Common myeloid progenitor, CD34-positive (primary cell): ENCODE results near the gene FAM199X.

ENCODE experiments used
- CTCF ChIA-PET: fragments of 350-600 bp; sonication (Branson Sonifier 250); formaldehyde crosslinking; loops from one replicate; lab custom pipeline; 2021; ENCODE audit warnings: antibody characterized with exemption; lab: Charles Lee
- POLR2A ChIA-PET: fragments of 350-600 bp; sonication (Branson Sonifier 250); formaldehyde crosslinking; loops from one replicate; lab custom pipeline; 2021; ENCODE audit warnings: antibody characterized with exemption; lab: Charles Lee
- DNase-seq, 3 donors: peaks; one replicate each; pipeline versions ENCODE4 v3.0.0 to v3.0.0-alpha.2; 2013
- H3K27ac ChIP-seq, 2 experiments: 1 replicate in 1 of 2; 2 replicates in 1 of 2; pipeline ENCODE4 v1.7.0; 2013; ENCODE audit warnings: inconsistent platforms in 2 of 2, low read length in 2 of 2, mild to moderate bottlenecking in 2 of 2, low read depth in 1 of 2, moderate library complexity in 1 of 2; ENCODE audit not compliant: severe bottlenecking in 2 of 2, insufficient read depth in 1 of 2, poor library complexity in 1 of 2
- H3K27me3 ChIP-seq, 5 experiments: replicated peaks in 2 of 5; 1 replicate in 3 of 5; 2 replicates in 2 of 5; pipeline versions ENCODE4 v1.6.1 to v1.7.0; 2013; ENCODE audit warnings: low read length in 4 of 5, mild to moderate bottlenecking in 2 of 5, moderate library complexity in 2 of 5, inconsistent platforms in 1 of 5; ENCODE audit not compliant: insufficient read depth in 5 of 5, control insufficient read depth in 4 of 5
- H3K36me3 ChIP-seq, 4 experiments: 1 replicate in 2 of 4; 2 replicates in 2 of 4; pipeline versions ENCODE4 v1.6.1 to v1.7.0; 2013; ENCODE audit warnings: low read length in 3 of 4, control low read depth in 1 of 4, mild to moderate bottlenecking in 1 of 4; ENCODE audit not compliant: control insufficient read depth in 4 of 4, insufficient read depth in 4 of 4
- H3K4me1 ChIP-seq, 4 experiments: 1 replicate in 3 of 4; 2 replicates in 1 of 4; pipeline versions ENCODE4 v1.6.1 to v1.7.1; 2013; ENCODE audit warnings: low read length in 3 of 4, mild to moderate bottlenecking in 3 of 4, control low read depth in 1 of 4, inconsistent platforms in 1 of 4, moderate library complexity in 1 of 4; ENCODE audit not compliant: control insufficient read depth in 4 of 4, insufficient read depth in 4 of 4; ENCODE audit errors: control extremely low read depth in 1 of 4
- H3K4me3 ChIP-seq, 7 experiments: 1 replicate in 4 of 7; 2 replicates in 3 of 7; pipeline versions ENCODE4 v1.5.1 to v1.7.0; 2013; ENCODE audit warnings: mild to moderate bottlenecking in 7 of 7, low read length in 6 of 7, moderate library complexity in 6 of 7, inconsistent platforms in 2 of 7, low read depth in 2 of 7, control low read depth in 1 of 7; ENCODE audit not compliant: insufficient read depth in 4 of 7, control insufficient read depth in 1 of 7; ENCODE audit errors: extremely low read depth in 1 of 7
- H3K9me3 ChIP-seq, 5 experiments: 1 replicate in 4 of 5; 2 replicates in 1 of 5; pipeline versions ENCODE4 v1.6.1 to v1.7.1; 2013; ENCODE audit warnings: low read length in 4 of 5, mild to moderate bottlenecking in 2 of 5, inconsistent platforms in 1 of 5, low read depth in 1 of 5, moderate library complexity in 1 of 5; ENCODE audit not compliant: control insufficient read depth in 4 of 5, insufficient read depth in 2 of 5; ENCODE audit errors: control extremely low read depth in 1 of 5
- whole genome bisulfite sequencing: methylation state at CpG from one replicate; pipeline ENCODE4 v1.1.5; 2013; ENCODE audit not compliant: insufficient coverage; 5-methylcytosine and 5-hydroxymethylcytosine counted together

The FAM199X gene

DNA sequence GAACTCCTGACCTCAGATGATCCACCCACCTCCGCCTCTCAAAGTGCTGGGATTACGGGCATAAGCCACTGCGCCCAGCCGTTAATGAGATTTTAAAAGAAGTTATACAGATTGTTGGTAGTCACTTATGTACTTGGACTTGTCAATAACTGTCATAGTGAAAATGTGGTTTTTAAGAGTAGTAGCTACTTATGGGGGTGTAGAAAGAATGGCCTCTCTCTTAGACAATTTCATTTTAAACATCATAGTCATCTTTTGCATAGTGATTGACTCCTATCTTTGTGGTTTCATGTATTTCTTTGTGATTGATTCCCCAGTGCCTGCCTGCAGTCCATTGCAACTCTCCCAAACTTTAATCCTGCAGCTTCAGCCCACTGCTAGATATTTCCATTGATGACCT is 17.4 kb downstream of the FAM199X start:
- WGBS = 100% methylated on average over 1 of the region's 4 CpGs
- POLR2A ChIA-PET = no interaction called here

DNA sequence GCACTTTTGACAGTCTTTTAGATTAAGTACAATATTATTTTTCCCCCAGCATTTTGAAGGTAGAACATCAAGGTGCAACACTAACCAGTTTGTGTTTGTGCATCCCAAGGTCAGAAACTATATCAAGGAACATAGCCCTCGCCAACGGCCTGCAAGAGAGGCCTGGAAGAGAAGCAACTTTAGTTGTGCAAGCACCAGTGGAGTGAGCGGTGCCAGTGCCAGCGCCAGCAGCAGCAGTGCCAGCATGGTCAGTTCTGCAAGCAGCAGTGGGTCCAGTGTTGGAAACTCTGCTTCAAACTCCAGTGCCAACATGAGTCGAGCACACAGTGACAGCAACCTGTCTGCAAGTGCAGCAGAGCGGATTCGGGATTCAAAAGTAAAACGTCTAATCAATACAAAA is 21.7 kb downstream of the FAM199X start:
- peaks cover 2 to 28% (median 15%) of the 10 kb centered on the region in 4 experiments for H3K36me3 ChIP-seq
- no peaks in the 10 kb centered on the region for H3K4me1 ChIP-seq
- no peaks in the 10 kb centered on the region for H3K9me3 ChIP-seq
- ChIA-PET POLR2A (no interaction called here), CTCF (no interaction called here)
- H3K27me3 ChIP-seq = no peaks in the 10 kb centered on the region
- WGBS = 84% methylated on average over 5 of the region's 8 CpGs
- H3K4me3 ChIP-seq = no peak overlapping the region
- DNase-seq = no peak
- no peak overlapping the region for H3K27ac ChIP-seq

More for the DNA sequence above, 17.4 kb downstream of the FAM199X start:
- Histone ChIP-seq H3K4me1 (no peaks in the 10 kb centered on the region), H3K9me3 (no peaks in the 10 kb centered on the region), H3K36me3 (peaks cover 0 to 12% (median 5%) of the 10 kb centered on the region in 4 experiments), H3K27ac (no peak overlapping the region), H3K4me3 (no peak overlapping the region), H3K27me3 (no peaks in the 10 kb centered on the region)
- CTCF ChIA-PET = no interaction called here
- no peak for DNase-seq

DNA sequence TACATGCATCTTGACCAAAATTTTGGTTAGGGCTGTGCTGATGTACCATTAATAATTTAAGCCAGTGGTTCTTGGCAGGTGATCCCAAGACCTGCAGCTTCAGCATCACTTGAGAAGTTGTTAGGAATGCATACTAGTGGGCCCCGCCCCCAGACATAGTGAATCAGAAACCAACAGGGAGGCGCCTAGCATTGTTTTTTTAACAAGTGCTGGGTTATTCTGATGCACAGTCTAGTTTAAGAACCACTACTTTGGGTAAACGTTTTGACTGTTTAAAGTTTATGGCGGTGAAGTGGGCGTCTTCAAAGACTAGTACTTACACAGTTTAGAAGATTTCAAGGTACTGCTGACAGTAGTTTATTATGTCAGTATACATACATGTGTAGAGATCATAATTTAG is 23.6 kb downstream of the FAM199X start:
- CTCF ChIA-PET = no interaction called here
- no peak overlapping the region for H3K4me3 ChIP-seq
- 89% methylated on average over 1 of the region's 5 CpGs for WGBS

DNA sequence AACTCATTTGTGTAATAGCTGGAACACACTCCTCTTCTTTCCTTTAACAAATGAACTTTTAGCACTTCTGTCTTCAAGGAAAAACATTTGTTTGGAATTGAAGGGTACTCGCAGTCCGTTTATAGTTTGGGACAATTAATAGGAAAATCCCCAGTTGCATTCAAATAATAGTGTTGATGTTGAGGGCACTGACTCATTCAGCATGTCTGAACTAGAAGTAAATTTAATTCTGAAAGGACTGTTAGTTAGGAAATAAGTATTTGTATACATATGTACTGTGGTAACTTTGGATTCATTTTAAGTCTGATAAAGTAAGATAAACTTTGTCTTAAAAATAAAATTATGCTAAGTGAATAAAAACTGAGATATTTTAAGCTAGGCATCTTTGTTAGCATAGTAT is 27.2 kb downstream of the FAM199X start:
- peaks cover 0 to 21% (median 10%) of the 10 kb centered on the region in 4 experiments for H3K36me3 ChIP-seq
- POLR2A ChIA-PET = no interaction called here
- H3K4me1 ChIP-seq = no peaks in the 10 kb centered on the region
- H3K27me3 ChIP-seq = no peaks in the 10 kb centered on the region
- no peak for DNase-seq
- no peaks in the 10 kb centered on the region for H3K9me3 ChIP-seq
- H3K27ac ChIP-seq = no peak overlapping the region
- CTCF ChIA-PET = interaction anchor here (1.0 to 1.7 kb wide), 3 partner anchors 11 to 77 kb away, joined by 3 to 5 read pairs (median 3); no protein-coding TSS in a partner anchor
- WGBS = 80% methylated on average over 1 of the region's 2 CpGs
- no peak overlapping the region for H3K4me3 ChIP-seq

More for the DNA sequence above, 23.6 kb downstream of the FAM199X start:
- POLR2A ChIA-PET = no interaction called here
- Histone ChIP-seq H3K9me3 (no peaks in the 10 kb centered on the region), H3K4me1 (no peaks in the 10 kb centered on the region), H3K36me3 (peaks cover 2 to 28% (median 15%) of the 10 kb centered on the region in 4 experiments), H3K27ac (no peak overlapping the region), H3K27me3 (no peaks in the 10 kb centered on the region)
- no peak for DNase-seq

DNA sequence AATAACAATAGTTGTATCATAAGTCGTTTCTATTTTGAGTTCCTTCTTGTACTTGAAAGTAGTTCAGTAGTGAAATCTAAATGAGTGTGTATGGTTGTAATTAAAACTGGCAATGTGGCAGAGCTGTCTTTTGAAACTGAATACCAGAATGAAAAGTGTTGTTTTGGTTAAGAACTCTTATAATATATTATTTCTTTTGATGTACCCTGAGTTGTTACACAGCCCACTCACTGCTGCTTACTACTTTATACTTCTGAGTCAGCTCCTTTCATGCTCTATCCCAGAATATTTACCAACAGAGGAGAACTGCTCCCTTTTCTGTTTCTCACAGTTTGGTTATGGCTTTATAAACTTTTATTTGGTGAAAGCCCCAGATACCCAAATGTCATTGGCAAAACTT is 28.8 kb downstream of the FAM199X start:
- no peak overlapping the region for H3K27ac ChIP-seq
- DNase-seq = no peak
- peaks cover 0 to 7% (median 3%) of the 10 kb centered on the region in 4 experiments for H3K36me3 ChIP-seq
- no peak overlapping the region for H3K4me3 ChIP-seq
- WGBS = 38% methylated on average over 1 of the region's 1 CpG
- no peaks in the 10 kb centered on the region for H3K27me3 ChIP-seq
- H3K4me1 ChIP-seq = no peaks in the 10 kb centered on the region
- ChIA-PET POLR2A (no interaction called here), CTCF (interaction anchor here (0.7 to 2.1 kb wide), 6 partner anchors 13 to 76 kb away, joined by 3 to 6 read pairs (median 4); no protein-coding TSS in a partner anchor)
- H3K9me3 ChIP-seq = no peaks in the 10 kb centered on the region

DNA sequence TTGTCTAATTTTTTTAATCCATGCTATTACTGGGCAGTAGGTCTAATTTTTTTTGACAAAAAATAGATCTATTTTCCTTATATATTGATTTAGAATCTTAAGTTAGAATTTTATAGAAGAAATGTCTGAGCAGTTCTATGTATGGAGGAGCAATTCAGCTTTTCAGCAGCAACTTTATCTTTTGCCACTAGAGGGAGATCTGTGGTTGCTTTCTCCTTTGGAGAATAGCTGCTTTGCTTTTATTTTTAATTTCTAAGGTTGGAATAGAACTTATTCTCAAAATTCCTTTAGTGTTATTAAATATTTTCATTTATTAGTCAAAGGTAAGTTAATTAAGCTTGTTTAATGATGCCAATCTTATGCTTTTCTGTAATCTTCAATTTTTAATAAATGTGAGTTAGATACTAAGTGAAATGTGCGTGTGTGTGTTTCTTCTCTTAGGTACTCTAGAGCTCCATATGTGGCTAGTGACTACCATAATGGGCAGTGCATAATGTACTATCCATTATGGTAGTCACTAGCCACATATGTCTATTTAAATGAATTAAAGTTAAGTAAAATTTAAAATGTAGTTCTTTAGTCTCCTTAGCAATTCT is 29.3 kb downstream of the FAM199X start:
- POLR2A ChIA-PET = no interaction called here
- no CpG with 5 or more reads among the region's 1 CpG for WGBS
- peaks cover 0 to 3% (median 1%) of the 10 kb centered on the region in 4 experiments for H3K36me3 ChIP-seq
- H3K4me3 ChIP-seq = no peak overlapping the region
- no peaks in the 10 kb centered on the region for H3K4me1 ChIP-seq
- no peak overlapping the region for H3K27ac ChIP-seq
- H3K27me3 ChIP-seq = no peaks in the 10 kb centered on the region
- no peaks in the 10 kb centered on the region for H3K9me3 ChIP-seq
- CTCF ChIA-PET = interaction anchor here (0.7 to 2.1 kb wide), 9 partner anchors 9 to 137 kb away, joined by 3 to 6 read pairs (median 4); no protein-coding TSS in a partner anchor
- DNase-seq = peak; percentile 9 to 54 (median 42)

DNA sequence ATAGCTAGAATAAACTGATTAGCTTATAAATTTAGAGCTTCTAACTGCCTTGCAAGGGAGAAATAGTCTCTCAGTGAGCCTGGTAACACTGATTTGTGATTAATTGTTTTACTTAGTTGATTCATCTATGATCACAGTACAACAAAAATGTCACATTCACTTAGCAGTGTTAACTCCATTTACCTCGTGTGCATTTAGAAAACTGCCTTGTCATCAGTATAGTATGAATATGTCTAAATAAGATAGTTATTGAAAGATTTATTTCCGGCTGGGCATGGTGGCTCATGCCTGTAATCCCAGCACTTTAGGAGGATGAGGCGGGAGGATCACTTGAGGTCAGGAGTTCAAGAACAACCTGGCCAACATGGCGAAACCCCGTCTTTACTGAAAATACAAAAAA is 39.3 kb downstream of the FAM199X start:
- H3K9me3 ChIP-seq = no peaks in the 10 kb centered on the region
- no peak overlapping the region for H3K27ac ChIP-seq
- WGBS = 87% methylated on average over 3 of the region's 5 CpGs
- ChIA-PET CTCF (interaction anchor here (0.9 kb wide), 1 partner anchor 10 kb away, joined by 3 read pairs; no protein-coding TSS in a partner anchor), POLR2A (no interaction called here)
- no peaks in the 10 kb centered on the region for H3K36me3 ChIP-seq
- no peak overlapping the region for H3K4me3 ChIP-seq
- no peaks in the 10 kb centered on the region for H3K4me1 ChIP-seq
- no peaks in the 10 kb centered on the region for H3K27me3 ChIP-seq
- no peak for DNase-seq
